Suprapubic skin (tissue), 3 donors: ENCODE data around the gene CUEDC1.

Experiments
- EP300 ChIP-seq: sonication (generic); formaldehyde crosslinking; IDR thresholded peaks from one replicate; pipeline ENCODE4 v1.6.1; 2017; ENCODE audit warnings: antibody characterized with exemption
- TF ChIP-seq, protein P1 (sequence below), 2 donors: fragments of 200-600 bp in 1 of 2; fragments of 450-650 bp in 1 of 2; sonication (generic) in 1 of 2; IDR thresholded peaks; one replicate each; pipeline ENCODE4 v1.5.1; 2016 to 2019; ENCODE audit warnings: antibody characterized with exemption in 2 of 2, mild to moderate bottlenecking in 1 of 2, moderate library complexity in 1 of 2

DNA sequence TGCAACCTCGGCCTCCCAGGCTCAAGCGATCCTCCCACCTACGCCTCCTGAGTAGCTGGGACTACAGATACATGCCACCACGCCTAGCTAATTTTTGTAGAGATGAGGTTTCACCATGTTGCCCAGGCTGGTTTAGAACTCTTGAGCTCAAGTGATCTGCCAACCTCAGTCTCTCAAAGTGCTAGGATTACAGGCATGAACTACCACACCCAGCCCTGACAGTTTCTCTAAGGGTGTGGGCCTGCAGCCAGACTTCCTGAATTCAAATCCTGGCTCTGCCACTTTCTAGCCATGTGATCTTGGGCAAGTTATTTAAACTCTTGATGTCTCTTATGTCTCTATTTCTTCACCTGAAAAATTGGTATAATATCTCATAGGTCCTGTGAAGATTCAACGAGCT lies 5.6 kb downstream of the CUEDC1 start:
- TF ChIP-seq, protein P1, sequence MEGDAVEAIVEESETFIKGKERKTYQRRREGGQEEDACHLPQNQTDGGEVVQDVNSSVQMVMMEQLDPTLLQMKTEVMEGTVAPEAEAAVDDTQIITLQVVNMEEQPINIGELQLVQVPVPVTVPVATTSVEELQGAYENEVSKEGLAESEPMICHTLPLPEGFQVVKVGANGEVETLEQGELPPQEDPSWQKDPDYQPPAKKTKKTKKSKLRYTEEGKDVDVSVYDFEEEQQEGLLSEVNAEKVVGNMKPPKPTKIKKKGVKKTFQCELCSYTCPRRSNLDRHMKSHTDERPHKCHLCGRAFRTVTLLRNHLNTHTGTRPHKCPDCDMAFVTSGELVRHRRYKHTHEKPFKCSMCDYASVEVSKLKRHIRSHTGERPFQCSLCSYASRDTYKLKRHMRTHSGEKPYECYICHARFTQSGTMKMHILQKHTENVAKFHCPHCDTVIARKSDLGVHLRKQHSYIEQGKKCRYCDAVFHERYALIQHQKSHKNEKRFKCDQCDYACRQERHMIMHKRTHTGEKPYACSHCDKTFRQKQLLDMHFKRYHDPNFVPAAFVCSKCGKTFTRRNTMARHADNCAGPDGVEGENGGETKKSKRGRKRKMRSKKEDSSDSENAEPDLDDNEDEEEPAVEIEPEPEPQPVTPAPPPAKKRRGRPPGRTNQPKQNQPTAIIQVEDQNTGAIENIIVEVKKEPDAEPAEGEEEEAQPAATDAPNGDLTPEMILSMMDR (IDR thresholded peaks at IDR 0.05) = no peak
- no peak for TF ChIP-seq EP300
